ENCODE measurements around the gene UGT2B17.
"Not testable (repeated sequence)": the region's sequence is repeated elsewhere in the genome, so short reads cannot be mapped to it uniquely, and the experiment has no call there.

Gene UGT2B17

DNA sequence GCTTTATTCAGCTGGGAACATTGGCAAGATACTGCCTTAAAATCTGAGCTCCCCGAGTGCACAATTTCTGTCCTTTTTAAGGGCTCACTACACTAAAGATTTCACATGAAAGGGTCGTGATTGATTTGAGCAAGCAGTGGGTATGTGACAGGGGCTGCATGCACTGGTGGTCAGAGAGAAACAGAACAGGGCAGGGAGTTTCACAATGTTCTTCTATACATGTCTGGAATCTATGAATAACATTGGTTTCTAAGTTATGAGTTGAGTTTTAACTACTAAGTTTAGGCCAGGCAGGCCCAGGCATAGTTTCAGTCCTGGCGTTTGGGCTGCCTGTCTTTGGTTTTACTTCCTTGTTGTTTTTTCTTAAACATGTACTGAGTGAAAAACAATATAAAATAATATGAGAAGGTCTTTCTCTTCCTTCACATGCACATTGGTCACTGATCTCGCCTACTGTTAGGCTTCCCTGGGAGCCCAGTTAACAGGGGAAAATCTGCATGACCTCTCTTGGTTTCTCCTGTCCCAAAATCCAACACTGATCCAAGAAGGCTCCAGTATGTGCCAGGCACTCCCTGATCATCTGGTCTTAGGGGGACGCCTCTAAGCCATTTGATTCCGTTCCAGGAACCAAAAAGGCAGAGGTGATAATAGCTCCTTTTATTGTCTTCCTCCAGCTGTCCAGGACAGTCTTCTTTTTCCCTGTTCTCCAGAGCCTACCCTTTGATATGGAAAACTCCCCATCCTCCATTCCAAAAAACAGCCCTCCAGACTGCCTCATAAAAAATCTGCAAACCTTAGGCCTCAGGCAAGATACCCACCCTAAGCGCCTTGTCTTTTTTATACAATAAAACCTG, at the start of gene UGT2B17:
TSS of gene UGT2B17 (minus strand) at position 51 of the 854 bp plus-strand sequence. CDS start 7,838 bp downstream, outside the sequence.
- no peak for DNase-seq

GRCh38 chr4:68622731-68623130, 46.6 kb upstream of the UGT2B17 start:
- not testable (repeated sequence) for DNase-seq

- no peak for DNase-seq
Observed at GRCh38 chr4:68617003-68617698, 41.0 kb upstream of the UGT2B17 start.

DNA sequence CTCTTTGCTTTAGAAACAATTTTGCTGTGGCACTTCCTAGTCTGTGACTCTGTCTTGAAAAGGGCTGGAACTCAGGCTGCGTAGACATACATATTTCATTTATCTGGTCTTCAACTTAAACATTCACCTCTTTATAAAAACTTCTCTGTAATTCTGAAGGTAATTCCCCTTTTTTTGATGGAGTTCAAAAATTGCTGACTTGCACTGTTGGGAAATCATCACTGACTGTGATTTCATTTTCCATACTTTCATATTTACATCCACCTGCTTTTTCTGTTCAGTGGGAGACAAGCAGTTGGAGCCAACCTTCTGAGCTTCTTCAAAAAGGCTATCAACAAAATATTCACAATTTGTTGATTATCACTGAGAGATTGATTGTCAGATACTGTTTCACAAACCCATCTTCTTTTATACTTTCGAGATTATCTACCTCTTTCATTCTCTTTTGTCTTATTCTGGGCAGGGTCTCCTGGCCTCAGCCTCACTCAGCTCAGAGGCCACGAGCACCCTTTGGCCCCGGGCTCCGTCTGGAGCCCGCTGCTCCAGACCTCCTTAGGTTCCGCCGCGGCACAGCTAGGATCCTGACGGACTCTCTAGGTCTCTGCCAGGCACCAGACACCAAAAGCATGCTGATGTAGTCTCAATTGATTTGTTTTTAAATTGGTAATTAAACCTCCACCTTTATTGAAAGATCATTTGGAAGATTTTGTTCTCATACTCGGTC, 39.7 kb upstream of the UGT2B17 start:
- no peak for DNase-seq

DNA sequence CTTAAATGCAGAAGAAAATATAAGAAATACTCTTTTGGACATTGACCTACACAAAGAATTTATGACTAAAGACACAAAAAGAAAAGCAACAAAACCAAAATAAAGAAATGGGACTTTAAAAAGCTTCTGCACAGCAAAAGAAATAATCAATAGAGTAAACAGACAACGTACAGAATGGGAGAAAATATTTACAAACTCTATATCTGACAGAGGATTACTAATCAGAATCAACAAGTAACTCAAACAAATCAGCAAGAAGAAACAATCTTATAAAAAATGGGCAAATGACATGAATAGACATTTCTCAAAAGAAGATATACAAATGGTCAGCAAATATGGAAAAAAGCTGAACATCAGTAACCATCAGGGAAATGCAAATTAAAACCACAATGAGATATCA, 37.6 kb upstream of the UGT2B17 start:
- DNase-seq: no peak

- no peak for DNase-seq
Observed at GRCh38 chr4:68606240-68606639, 30.1 kb upstream of the UGT2B17 start.

- DNase-seq: no peak
Observed at GRCh38 chr4:68599150-68599549, 23.0 kb upstream of the UGT2B17 start.

DNA sequence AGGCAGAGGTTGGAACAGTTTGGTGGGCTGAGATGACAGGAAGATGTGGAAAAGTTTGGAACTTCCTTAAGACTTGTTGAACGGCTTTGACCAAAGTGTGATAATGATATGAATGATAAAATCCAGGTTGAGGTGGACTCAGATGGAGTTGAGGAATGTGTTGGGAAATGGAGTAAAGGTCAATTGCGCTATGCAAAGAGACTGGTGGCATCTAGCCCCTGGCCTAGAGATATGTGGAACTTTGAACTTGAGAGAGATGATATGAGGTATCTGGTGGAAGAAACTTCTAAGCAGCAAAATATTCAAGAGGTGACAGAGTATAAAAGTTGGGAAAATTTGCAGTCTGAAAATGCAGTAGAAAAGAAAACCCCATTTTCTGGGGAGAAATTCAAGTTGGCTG, 21.4 kb upstream of the UGT2B17 start:
- no peak for DNase-seq

- no peak for DNase-seq
Observed at GRCh38 chr4:68594678-68595077, 18.6 kb upstream of the UGT2B17 start.

DNA sequence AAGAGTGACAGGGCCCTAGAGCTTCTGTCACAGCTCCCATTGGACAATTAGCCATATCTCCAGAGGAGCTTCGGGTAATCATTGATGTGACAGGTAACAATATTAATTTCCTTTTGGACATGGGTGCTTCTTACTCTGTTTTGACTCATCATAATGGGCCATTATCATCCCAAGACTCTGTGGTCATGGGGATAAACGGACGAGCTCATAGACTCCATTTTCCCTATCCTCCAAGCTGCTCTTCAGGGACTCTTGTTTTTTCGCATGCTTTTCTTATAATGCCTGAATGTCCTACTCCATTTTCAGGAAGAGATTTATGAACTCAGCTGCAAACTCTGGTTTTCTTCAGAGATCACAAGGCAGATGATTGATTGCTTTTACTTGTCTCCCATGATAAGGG, 17.0 kb upstream of the UGT2B17 start:
- no peak for DNase-seq

- DNase-seq: no peak
Observed at GRCh38 chr4:68592673-68593072, 16.6 kb upstream of the UGT2B17 start.

GRCh38 chr4:68591204-68591603, 15.1 kb upstream of the UGT2B17 start:
- DNase-seq: no peak

- DNase-seq: no peak
Observed at GRCh38 chr4:68589790-68590189, 13.7 kb upstream of the UGT2B17 start.

- DNase-seq: no peak
Observed at GRCh38 chr4:68582339-68582717, 6.2 kb upstream of the UGT2B17 start.

DNA sequence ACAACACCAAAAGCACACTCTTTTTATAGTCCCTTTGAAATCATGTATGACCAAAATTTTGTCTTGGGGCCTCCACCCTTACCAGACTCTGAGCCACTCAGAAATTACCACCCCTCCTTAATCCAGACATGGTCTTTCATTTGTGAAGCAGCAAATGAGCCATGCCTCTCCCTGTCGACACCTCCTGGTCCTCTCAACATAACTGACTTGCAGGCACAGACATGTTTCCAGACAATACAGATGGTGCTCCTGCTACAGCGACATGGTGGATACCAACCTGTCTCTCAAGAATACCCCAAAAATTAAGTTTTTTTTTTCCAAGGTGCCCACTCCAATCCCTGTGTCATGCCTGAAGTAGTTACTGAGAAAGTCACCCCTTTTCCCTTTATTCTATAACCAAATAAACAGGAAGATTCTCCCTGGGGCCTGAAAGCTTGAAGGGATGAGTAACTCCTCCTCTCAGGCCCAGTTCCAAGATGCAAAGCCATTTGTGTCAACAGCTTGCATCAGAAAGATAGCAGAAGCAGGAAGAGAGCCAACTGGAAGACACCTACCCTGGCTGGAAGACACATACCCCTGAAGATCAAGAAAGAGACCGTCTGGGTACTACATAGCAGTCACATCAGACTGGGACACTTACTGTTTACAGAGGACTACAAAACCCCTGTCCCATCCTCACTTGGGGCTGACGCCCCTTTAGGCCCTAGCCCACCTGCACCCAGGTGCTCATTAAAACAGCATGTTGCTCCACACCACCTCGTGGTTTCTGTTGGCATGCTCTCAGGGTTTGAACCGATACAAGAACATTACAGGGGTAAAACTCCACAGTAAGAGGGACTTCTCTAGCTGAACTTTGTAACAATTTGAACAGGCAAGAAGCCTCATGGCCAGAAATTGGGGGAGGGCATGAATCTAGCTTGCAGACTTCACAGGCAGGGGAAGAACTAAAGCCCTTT, 5.5 kb upstream of the UGT2B17 start:
- DNase-seq: no peak

DNA sequence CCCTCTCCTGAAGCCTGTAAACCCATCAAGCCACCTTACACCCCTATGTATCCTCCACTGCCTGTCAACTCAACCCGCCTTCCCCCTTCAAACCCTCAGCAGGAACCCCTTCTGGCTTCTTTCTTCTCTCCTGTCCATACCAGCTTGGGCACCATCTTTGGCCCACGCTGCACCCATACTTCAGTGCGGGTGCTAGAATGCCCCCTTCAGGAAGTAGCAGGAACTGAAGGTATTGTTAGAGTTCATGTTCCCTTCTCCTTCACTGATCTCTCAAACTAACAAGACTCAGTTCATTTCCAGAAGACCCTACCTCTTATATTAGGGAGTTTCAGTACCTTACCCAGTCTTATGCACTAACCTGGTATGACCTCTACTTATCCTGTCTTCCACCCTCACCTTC, 1.5 kb upstream of the UGT2B17 start:
- DNase-seq: no peak

GRCh38 chr4:68575636-68576035, 486 bp downstream of the UGT2B17 start:
- not testable (repeated sequence) for DNase-seq

DNA sequence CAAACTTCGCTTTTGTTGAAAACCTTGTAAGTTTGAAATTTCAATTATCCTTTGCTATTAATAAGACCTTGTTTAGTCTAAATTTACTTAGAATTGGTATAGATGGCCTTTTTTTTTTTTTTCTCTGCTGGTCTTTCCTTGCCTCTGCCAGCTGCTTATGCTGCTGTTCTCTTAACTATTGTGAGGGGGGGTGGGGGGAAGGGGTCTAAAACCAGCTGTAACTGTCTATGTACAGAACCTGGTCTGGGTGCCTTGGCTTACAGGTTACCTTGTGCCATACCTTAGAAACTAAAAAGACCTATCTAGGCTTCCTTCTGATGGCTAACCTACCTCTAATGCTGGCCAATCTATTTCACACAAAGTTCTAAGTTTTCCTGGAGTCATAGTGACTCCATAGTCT, 1.0 kb downstream of the UGT2B17 start:
- DNase-seq: no peak

GRCh38 chr4:68572653-68573170, 3.4 kb downstream of the UGT2B17 start:
- no peak for DNase-seq

- DNase-seq: no peak
Observed at GRCh38 chr4:68570122-68570507, 6.0 kb downstream of the UGT2B17 start.

DNA sequence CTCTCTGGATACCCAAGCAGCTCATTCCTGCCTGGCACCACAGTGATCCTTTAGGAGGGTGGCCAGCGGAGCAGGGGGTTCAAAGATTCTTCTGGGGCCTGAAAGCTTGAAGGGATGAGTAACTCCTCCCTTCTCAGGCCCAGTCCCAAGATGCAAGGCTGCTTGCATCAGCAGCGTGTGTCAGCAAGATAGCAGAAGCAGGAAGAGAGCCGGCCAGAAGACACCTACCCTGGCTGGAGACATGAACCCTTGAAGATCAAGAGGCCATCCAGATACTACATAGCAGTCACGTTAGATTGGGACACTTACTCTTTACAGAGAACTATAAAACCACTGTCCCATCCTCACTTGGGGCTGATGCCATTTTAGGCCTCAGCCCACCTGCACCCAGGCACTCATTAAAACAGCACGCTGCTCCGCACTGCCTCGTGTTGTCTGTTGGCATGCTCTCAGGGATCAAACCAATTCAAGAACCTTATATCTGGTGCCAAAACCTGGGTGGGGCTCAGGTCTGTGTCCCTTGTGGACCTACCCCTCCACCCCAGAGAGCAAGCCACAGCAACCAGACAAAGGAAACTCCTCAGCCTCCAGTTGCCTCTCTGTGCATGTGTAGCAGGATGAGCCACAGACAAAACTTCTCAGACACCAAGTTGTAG, 6.5 kb downstream of the UGT2B17 start:
- no peak for DNase-seq

GRCh38 chr4:68569036-68569435, 7.1 kb downstream of the UGT2B17 start:
- not testable (repeated sequence) for DNase-seq
